ENCODE results near the gene BTC. TPM values are rescaled to one million over a fixed set of nuclear protein-coding genes. Genes with fewer than 3 reads are reported as not detected.

The BTC gene, protein sequence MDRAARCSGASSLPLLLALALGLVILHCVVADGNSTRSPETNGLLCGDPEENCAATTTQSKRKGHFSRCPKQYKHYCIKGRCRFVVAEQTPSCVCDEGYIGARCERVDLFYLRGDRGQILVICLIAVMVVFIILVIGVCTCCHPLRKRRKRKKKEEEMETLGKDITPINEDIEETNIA
- total RNA-seq = under 1 TPM in 7 of 9 donors, not detected in 2; 0.10 to 0.59 (median 0.44) TPM
- polyA plus RNA-seq = under 1 TPM; 0.06 to 0.15 TPM
- long read RNA-seq, donor 1, partial matches to known transcripts = 0 of 1 reads
- long read RNA-seq, donor 1, other reads (novel, unspliced or antisense) = 1 of 1 reads
- long read RNA-seq, donor 2 = 0 reads
- long read RNA-seq, donor 3 = 0 reads

- DNase-seq = peak in 3 of 5 donors; percentile 18 to 23 (median 19)
Measured at GRCh38 chr4:74794382-74795010, at the start of gene BTC. BTC (minus strand) TSS chr4:74794523; CDS start chr4:74794325, 198 bp downstream.

GRCh38 chr4:74840936-74841509, 46.7 kb upstream of the BTC start:
- DNase-seq = peak in 1 of 5 donors; percentile 28
- no peaks in the 10 kb centered on the region for H3K4me1 ChIP-seq
- 53 to 64% (median 59%) methylated on average over 7 of the region's 7 CpGs for WGBS, 4 donors
- ATAC-seq = no peak
- no peaks in the 10 kb centered on the region for H3K36me3 ChIP-seq
- no peak overlapping the region for H3K4me3 ChIP-seq
- no peaks in the 10 kb centered on the region for H3K9me3 ChIP-seq
- TF ChIP-seq, protein P1, sequence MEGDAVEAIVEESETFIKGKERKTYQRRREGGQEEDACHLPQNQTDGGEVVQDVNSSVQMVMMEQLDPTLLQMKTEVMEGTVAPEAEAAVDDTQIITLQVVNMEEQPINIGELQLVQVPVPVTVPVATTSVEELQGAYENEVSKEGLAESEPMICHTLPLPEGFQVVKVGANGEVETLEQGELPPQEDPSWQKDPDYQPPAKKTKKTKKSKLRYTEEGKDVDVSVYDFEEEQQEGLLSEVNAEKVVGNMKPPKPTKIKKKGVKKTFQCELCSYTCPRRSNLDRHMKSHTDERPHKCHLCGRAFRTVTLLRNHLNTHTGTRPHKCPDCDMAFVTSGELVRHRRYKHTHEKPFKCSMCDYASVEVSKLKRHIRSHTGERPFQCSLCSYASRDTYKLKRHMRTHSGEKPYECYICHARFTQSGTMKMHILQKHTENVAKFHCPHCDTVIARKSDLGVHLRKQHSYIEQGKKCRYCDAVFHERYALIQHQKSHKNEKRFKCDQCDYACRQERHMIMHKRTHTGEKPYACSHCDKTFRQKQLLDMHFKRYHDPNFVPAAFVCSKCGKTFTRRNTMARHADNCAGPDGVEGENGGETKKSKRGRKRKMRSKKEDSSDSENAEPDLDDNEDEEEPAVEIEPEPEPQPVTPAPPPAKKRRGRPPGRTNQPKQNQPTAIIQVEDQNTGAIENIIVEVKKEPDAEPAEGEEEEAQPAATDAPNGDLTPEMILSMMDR (IDR thresholded peaks at IDR 0.05) = no peak
- no peak for TF ChIP-seq POLR2A (IDR thresholded peaks at IDR 0.05)
- intact Hi-C loops (cut with DNase I) = no loop called here
- H3K27ac ChIP-seq = no peak overlapping the region
- H3K27me3 ChIP-seq = no peaks in the 10 kb centered on the region

More at GRCh38 chr4:74794382-74795010, at the start of gene BTC:
- WGBS, 4 donors = 2 to 7% (median 4%) methylated on average over 20 to 24 of the region's 24 CpGs
- intact Hi-C loops (cut with DNase I) = no loop called here
- Histone ChIP-seq H3K9me3 (no peaks in the 10 kb centered on the region), H3K27me3 (peaks cover 0 to 34% (median 7%) of the 10 kb centered on the region in 9 donors), H3K36me3 (no peaks in the 10 kb centered on the region), H3K27ac (peak within 1 kb of the TSS in 2 of 12 donors; percentile 51 to 91), H3K4me3 (peak within 1 kb of the TSS; percentile 22 to 67 (median 56)), H3K4me1 (peaks cover 0 to 14% (median 0%) of the 10 kb centered on the region in 12 donors)
- TF ChIP-seq, protein P1 (IDR thresholded peaks at IDR 0.05) = peak in 5 of 12 donors; percentile 8 to 36 (median 19)
- no peak for TF ChIP-seq POLR2A (IDR thresholded peaks at IDR 0.05)
- peak; percentile 47 to 89 (median 84) for ATAC-seq

DNA sequence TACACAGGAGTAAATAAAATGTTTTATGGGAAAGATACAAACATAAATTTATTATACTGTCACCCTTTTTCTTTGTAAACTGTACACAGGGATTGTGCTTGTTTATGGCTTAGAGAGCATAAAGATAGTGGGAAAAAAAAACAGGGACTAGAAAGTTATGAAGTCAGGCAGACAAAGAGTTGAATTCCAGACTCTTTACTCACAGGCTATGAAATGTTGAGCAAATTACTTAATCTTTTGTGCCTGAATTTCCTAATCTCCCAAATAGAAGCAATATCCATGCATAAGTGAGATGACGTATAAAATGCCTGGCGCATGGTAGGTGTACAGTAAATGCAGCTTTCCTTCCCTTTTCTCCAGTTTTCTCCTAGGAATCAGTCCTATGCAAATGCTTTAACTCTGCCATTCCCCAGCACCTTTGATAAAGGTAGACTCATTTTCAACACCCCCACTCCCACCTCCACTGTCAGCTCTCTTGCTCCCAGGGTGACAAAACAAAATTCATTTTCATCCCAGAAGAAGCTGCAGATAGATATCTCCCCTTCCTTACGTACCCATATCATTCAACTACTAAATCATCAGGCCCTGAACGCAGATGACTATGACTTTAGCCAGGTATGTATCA, 44.5 kb upstream of the BTC start:
- 72 to 85% (median 78%) methylated on average over 4 of the region's 4 CpGs for WGBS, 4 donors
- Histone ChIP-seq H3K9me3 (no peaks in the 10 kb centered on the region), H3K27me3 (no peaks in the 10 kb centered on the region), H3K4me1 (no peaks in the 10 kb centered on the region), H3K36me3 (no peaks in the 10 kb centered on the region), H3K4me3 (no peak overlapping the region), H3K27ac (no peak overlapping the region)
- TF ChIP-seq, protein P1 (IDR thresholded peaks at IDR 0.05) = no peak
- no peak for TF ChIP-seq POLR2A (IDR thresholded peaks at IDR 0.05)
- DNase-seq (no peak), ATAC-seq (no peak)
- intact Hi-C loops (cut with DNase I) = no loop called here
